ENCODE data around the gene TAS2R8.

DNA sequence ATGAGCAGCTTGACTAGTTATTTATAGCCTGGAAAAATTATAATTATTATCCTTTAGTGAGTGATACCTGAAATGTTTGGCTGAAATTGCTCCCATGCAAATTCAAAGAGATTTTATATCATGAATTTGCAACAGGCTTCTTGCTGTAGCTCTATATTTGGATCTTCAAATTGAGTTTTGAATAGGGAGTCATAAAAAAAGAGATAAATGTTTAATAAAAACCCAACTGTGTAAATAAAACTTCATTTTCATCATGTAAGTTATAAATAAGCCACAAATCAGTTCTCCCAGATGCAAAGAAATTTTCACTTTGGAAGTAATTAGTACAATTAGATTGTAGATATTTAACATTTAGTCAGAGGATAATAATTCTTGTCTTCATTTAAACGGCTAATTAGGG lies at the start of gene TAS2R8:
- no peak for TF ChIP-seq SUZ12 (IDR thresholded peaks at IDR 0.05; ENCODE audit: extremely low read depth, insufficient read depth, insufficient read length)
- no peak for TF ChIP-seq YY1 (IDR thresholded peaks at IDR 0.05; ENCODE audit: insufficient read depth, insufficient read length)
